ENCODE data around the gene CDPF1. TPM values are rescaled to one million over a fixed set of nuclear protein-coding genes. Genes with fewer than 3 reads are reported as not detected.

The CDPF1 gene
- total and polyA plus RNA-seq, 2 donors from 2014 or later, result 10.2 to 13.3 TPM

GRCh38 chr22:46245511-46245910, 4.6 kb downstream of the CDPF1 start:
- H3K4me3 ChIP-seq (ENCODE audit: low read length in 3 of 3), result peak overlapping the region in 1 of 3 donors; percentile 8
- DNase-seq, result peak in 3 of 5 donors; percentile 26 to 86 (median 52)
- peaks cover 0 to 6% (median 2%) of the 10 kb centered on the region in 3 donors for H3K36me3 ChIP-seq (ENCODE audit: control insufficient read depth in 2 of 3, insufficient read depth in 3 of 3, low read length in 3 of 3)
- H3K27ac ChIP-seq (ENCODE audit: low read depth in 2 of 2, low read length in 2 of 2), result no peak overlapping the region
- H3K9me3 ChIP-seq (ENCODE audit: control insufficient read depth in 2 of 3, insufficient read depth in 1 of 3, low read length in 3 of 3), result no peaks in the 10 kb centered on the region
- H3K27me3 ChIP-seq (ENCODE audit: control insufficient read depth, insufficient read depth, low read length), result no peaks in the 10 kb centered on the region
- FAIRE-seq, result no peak
- TF ChIP-seq CTCF (IDR thresholded peaks at IDR 0.05; ENCODE audit: borderline replicate concordance, extremely low read depth, insufficient read depth), result no peak
- no peak overlapping the region for H3K9ac ChIP-seq (ENCODE audit: low read length in 3 of 3)
- peaks cover 0 to 10% (median 0%) of the 10 kb centered on the region in 3 donors for H3K4me1 ChIP-seq (ENCODE audit: control insufficient read depth in 2 of 3, insufficient read depth in 2 of 3, low read depth in 1 of 3, low read length in 3 of 3)
- intact Hi-C loops (cut with DNase I), result no loop called here

GRCh38 chr22:46244771-46245170, 5.3 kb downstream of the CDPF1 start:
- Histone ChIP-seq H3K4me1 (ENCODE audit: control insufficient read depth in 2 of 3, insufficient read depth in 2 of 3, low read depth in 1 of 3, low read length in 3 of 3) (peaks cover 0 to 10% (median 0%) of the 10 kb centered on the region in 3 donors), H3K4me3 (ENCODE audit: low read length in 3 of 3) (no peak overlapping the region), H3K27ac (ENCODE audit: low read depth in 2 of 2, low read length in 2 of 2) (no peak overlapping the region), H3K36me3 (ENCODE audit: control insufficient read depth in 2 of 3, insufficient read depth in 3 of 3, low read length in 3 of 3) (peaks cover 0 to 6% (median 2%) of the 10 kb centered on the region in 3 donors), H3K9me3 (ENCODE audit: control insufficient read depth in 2 of 3, insufficient read depth in 1 of 3, low read length in 3 of 3) (no peaks in the 10 kb centered on the region), H3K9ac (ENCODE audit: low read length in 3 of 3) (no peak overlapping the region), H3K27me3 (ENCODE audit: control insufficient read depth, insufficient read depth, low read length) (no peaks in the 10 kb centered on the region)
- DNase-seq (no peak), FAIRE-seq (no peak)
- intact Hi-C loops (cut with DNase I), result no loop called here
- no peak for TF ChIP-seq CTCF (IDR thresholded peaks at IDR 0.05; ENCODE audit: borderline replicate concordance, extremely low read depth, insufficient read depth)

- intact Hi-C loops (cut with DNase I), result no loop called here
- H3K4me3 ChIP-seq (ENCODE audit: low read length in 3 of 3), result no peak overlapping the region
- no peak overlapping the region for H3K27ac ChIP-seq (ENCODE audit: low read depth in 2 of 2, low read length in 2 of 2)
- no peak for FAIRE-seq
- no peaks in the 10 kb centered on the region for H3K9me3 ChIP-seq (ENCODE audit: control insufficient read depth in 2 of 3, insufficient read depth in 1 of 3, low read length in 3 of 3)
- DNase-seq, result no peak
- H3K4me1 ChIP-seq (ENCODE audit: control insufficient read depth in 2 of 3, insufficient read depth in 2 of 3, low read depth in 1 of 3, low read length in 3 of 3), result peaks cover 0 to 7% (median 0%) of the 10 kb centered on the region in 3 donors
- no peak overlapping the region for H3K9ac ChIP-seq (ENCODE audit: low read length in 3 of 3)
- peaks cover 0 to 23% (median 10%) of the 10 kb centered on the region in 3 donors for H3K36me3 ChIP-seq (ENCODE audit: control insufficient read depth in 2 of 3, insufficient read depth in 3 of 3, low read length in 3 of 3)
- no peaks in the 10 kb centered on the region for H3K27me3 ChIP-seq (ENCODE audit: control insufficient read depth, insufficient read depth, low read length)
- no peak for TF ChIP-seq CTCF (IDR thresholded peaks at IDR 0.05; ENCODE audit: borderline replicate concordance, extremely low read depth, insufficient read depth)
Observed at GRCh38 chr22:46242076-46242475, 8.0 kb downstream of the CDPF1 start.
